NB4 (cell line): Measurements from ENCODE around the gene CREBBP.

ENCODE experiments used
- DNase-seq: peaks from one replicate; pipeline ENCODE4 v3.0.0; 2010; ENCODE audit warnings: low read depth
- H3K4me3 ChIP-seq: one replicate; pipeline ENCODE4 v1.5.1; 2011; ENCODE audit warnings: mild to moderate bottlenecking, low read depth, low read length, moderate library complexity
- CTCF ChIP-seq: IDR thresholded peaks from one replicate; pipeline ENCODE4 v1.5.1; 2012; ENCODE audit warnings: low read depth, low read length
- MAX ChIP-seq: IDR thresholded peaks from 2 replicates; pipeline ENCODE4 v1.6.1; 2011; ENCODE audit warnings: low read depth, low read length
- MYC ChIP-seq: IDR thresholded peaks from 2 replicates; pipeline ENCODE4 v1.6.1; 2011; ENCODE audit warnings: low read depth, low read length
- POLR2A ChIP-seq: IDR thresholded peaks from 2 replicates; pipeline ENCODE4 v1.6.1; 2011; ENCODE audit warnings: mild to moderate bottlenecking; ENCODE audit not compliant: insufficient read length; ENCODE audit errors: extremely low read depth

Gene CREBBP

GRCh38 chr16:3769942-3770341, 110.6 kb downstream of the CREBBP start:
- no peak for TF ChIP-seq MYC
- no peak for TF ChIP-seq MAX
- TF ChIP-seq CTCF, result no peak
- TF ChIP-seq POLR2A, result no peak
- H3K4me3 ChIP-seq, result no peak overlapping the region
- no peak for DNase-seq

GRCh38 chr16:3769013-3769412, 111.5 kb downstream of the CREBBP start:
- H3K4me3 ChIP-seq, result no peak overlapping the region
- no peak for DNase-seq
- TF ChIP-seq MYC (no peak), CTCF (no peak), POLR2A (no peak), MAX (no peak)

GRCh38 chr16:3767333-3767986, 113.1 kb downstream of the CREBBP start:
- no peak overlapping the region for H3K4me3 ChIP-seq
- no peak for TF ChIP-seq CTCF
- no peak for TF ChIP-seq MYC
- TF ChIP-seq MAX, result no peak
- TF ChIP-seq POLR2A, result no peak
- DNase-seq, result no peak

GRCh38 chr16:3766177-3766576, 114.3 kb downstream of the CREBBP start:
- TF ChIP-seq MAX (no peak), MYC (no peak), POLR2A (no peak), CTCF (no peak)
- no peak overlapping the region for H3K4me3 ChIP-seq
- DNase-seq, result no peak

- TF ChIP-seq CTCF (no peak), POLR2A (no peak), MYC (no peak), MAX (no peak)
- DNase-seq, result no peak
- H3K4me3 ChIP-seq, result no peak overlapping the region
Measured at GRCh38 chr16:3764409-3764808, 116.1 kb downstream of the CREBBP start.
